ENCODE measurements around the gene MMD2. TPM values are rescaled to one million over a fixed set of nuclear protein-coding genes. Genes with fewer than 3 reads are reported as not detected.
"Not testable (repeated sequence)": the region's sequence is repeated elsewhere in the genome, so short reads cannot be mapped to it uniquely, and the experiment has no call there.

The MMD2 gene
- total and polyA plus RNA-seq, 12 donors: 0.03 to 0.17 TPM; not detected in 10

DNA sequence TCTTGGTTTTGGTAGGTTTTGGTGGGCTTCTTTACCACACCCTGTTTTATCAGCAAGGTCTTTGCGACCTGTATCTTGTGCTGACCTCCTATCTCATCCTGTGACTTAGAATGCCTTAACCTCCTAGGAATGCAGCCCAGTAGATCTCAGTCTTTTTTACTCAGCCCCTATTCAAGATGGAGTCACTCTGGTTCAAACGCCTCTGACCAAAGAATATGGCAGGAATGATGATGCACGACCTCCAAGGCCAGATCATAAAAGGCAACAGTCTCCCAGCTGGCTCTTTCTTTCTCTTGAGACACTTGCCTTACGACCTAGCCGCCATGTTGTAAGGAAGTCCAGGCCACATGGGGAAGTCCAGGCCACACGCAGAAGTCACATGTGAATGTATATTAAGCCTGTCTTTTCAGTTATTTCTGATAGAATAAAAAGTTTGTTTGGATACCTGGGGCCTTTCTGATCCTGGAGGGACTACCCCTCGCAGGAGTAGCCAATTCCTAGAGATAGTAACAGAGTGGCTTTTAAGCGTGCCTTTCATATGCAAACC lies 65.0 kb downstream of the MMD2 start:
- Histone ChIP-seq H3K27me3 (no peaks in the 10 kb centered on the region), H3K4me3 (no peak overlapping the region), H3K36me3 (replicated peaks in 1 of 2) (no peaks in the 10 kb centered on the region), H3K9me3 (replicated peaks in 1 of 3) (no peaks in the 10 kb centered on the region), H3K4me1 (replicated peaks in 1 of 2) (no peaks in the 10 kb centered on the region), H3K27ac (no peak overlapping the region)
- WGBS, 4 donors: 84 to 88% (median 87%) methylated on average over 7 to 8 of the region's 8 CpGs
- intact Hi-C loops (cut with DNase I): no loop called here
- DNase-seq: no peak
- TF ChIP-seq POLR2A (IDR thresholded peaks at IDR 0.05): no peak
- no peak for TF ChIP-seq CTCF (IDR thresholded peaks at IDR 0.05)

- H3K36me3 ChIP-seq (replicated peaks in 1 of 2); H3K9me3 ChIP-seq (replicated peaks in 1 of 3); H3K27ac ChIP-seq; H3K4me3 ChIP-seq; H3K27me3 ChIP-seq; DNase-seq; H3K4me1 ChIP-seq (replicated peaks in 1 of 2); intact Hi-C loops (cut with DNase I): not testable (repeated sequence)
- 68 to 74% (median 71%) methylated on average over 4 of the region's 4 CpGs for WGBS, 4 donors
These were observed 65.8 kb downstream of the MMD2 start for GRCh38 chr7:4893188-4893587.

- intact Hi-C loops (cut with DNase I); H3K27ac ChIP-seq: not testable (repeated sequence)
- WGBS, 4 donors: 50 to 72% (median 60%) methylated on average over 2 of the region's 2 CpGs
These were observed 67.5 kb downstream of the MMD2 start for GRCh38 chr7:4891522-4891921.

DNA sequence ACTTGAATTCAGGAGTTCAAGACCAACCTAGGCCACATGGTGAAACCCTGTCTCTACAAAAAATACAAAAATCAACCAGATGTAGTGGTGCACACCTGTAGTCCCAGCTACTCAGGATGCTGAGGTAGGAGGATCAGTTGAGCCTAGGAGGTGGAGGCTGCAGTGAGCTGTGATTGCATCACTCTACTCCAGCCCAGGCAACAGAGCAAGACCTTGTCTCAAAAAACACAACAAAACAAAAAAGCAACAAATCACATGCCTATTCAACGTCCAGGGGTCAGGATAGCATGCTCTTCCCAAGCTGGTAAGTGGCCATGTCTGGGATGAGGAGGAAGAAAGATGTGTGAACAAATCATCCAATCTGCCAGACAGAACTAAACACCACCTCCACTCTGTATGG lies 69.3 kb downstream of the MMD2 start:
- Histone ChIP-seq H3K4me1 (replicated peaks in 1 of 2) (no peaks in the 10 kb centered on the region), H3K4me3 (no peak overlapping the region), H3K9me3 (replicated peaks in 1 of 3) (no peaks in the 10 kb centered on the region), H3K27me3 (no peaks in the 10 kb centered on the region), H3K36me3 (replicated peaks in 1 of 2) (no peaks in the 10 kb centered on the region), H3K27ac (no peak overlapping the region)
- no peak for TF ChIP-seq POLR2A (IDR thresholded peaks at IDR 0.05)
- TF ChIP-seq CTCF (IDR thresholded peaks at IDR 0.05): no peak
- WGBS, 4 donors: 17 to 47% (median 39%) methylated on average over 1 of the region's 1 CpG
- intact Hi-C loops (cut with DNase I): no loop called here
- DNase-seq: no peak

More at GRCh38 chr7:4891522-4891921, 67.5 kb downstream of the MMD2 start:
- H3K27me3 ChIP-seq; H3K4me3 ChIP-seq; DNase-seq; H3K4me1 ChIP-seq (replicated peaks in 1 of 2); H3K36me3 ChIP-seq (replicated peaks in 1 of 2); H3K9me3 ChIP-seq (replicated peaks in 1 of 3): not testable (repeated sequence)

GRCh38 chr7:4888161-4888560 lies 70.8 kb downstream of the MMD2 start:
- WGBS, 4 donors: 67 to 81% (median 73%) methylated on average over 3 of the region's 3 CpGs
- no peak overlapping the region for H3K27ac ChIP-seq
- peaks cover 4% of the 10 kb centered on the region for H3K27me3 ChIP-seq
- TF ChIP-seq CTCF (IDR thresholded peaks at IDR 0.05) (no peak), POLR2A (IDR thresholded peaks at IDR 0.05) (no peak)
- H3K9me3 ChIP-seq (replicated peaks in 1 of 3): no peaks in the 10 kb centered on the region
- no peaks in the 10 kb centered on the region for H3K36me3 ChIP-seq (replicated peaks in 1 of 2)
- H3K4me1 ChIP-seq (replicated peaks in 1 of 2): peaks cover 0 to 2% of the 10 kb centered on the region in 2 donors
- H3K4me3 ChIP-seq: no peak overlapping the region
- intact Hi-C loops (cut with DNase I): no loop called here
- DNase-seq: no peak

Measured in adrenal gland (tissue), 12 donors.